Calu3 (cell line): ENCODE measurements around the gene LIPM. TPM values are rescaled to one million over a fixed set of nuclear protein-coding genes. Genes with fewer than 3 reads are reported as not detected.

ENCODE experiments used
- BruUV-seq: library from RNA; stranded (reverse); fragments of 400-500 nt; replicated peaks from 2 replicates; lab custom pipeline; 2021; lab: Mats Ljungman, UMichigan
- CTCF ChIA-PET: fragments of 300-600 bp; sonication (Branson Sonifier 250); formaldehyde crosslinking; loops from one replicate; lab custom pipeline; 2022; ENCODE audit warnings: antibody characterized with exemption; lab: Charles Lee
- DNase-seq: peaks from one replicate; pipeline ENCODE4 v3.0.0; 2022
- H3K27ac Mint-ChIP-seq: one replicate; pipeline ENCODE4 v1.8.0; 2022; ENCODE audit warnings: mixed read lengths; ENCODE audit not compliant: unreplicated experiment
- H3K27me3 Mint-ChIP-seq: one replicate; pipeline ENCODE4 v1.8.0; 2022; ENCODE audit warnings: mixed read lengths; ENCODE audit not compliant: unreplicated experiment
- H3K36me3 Mint-ChIP-seq: one replicate; pipeline ENCODE4 v1.8.0; 2022; ENCODE audit warnings: mild to moderate bottlenecking, moderate library complexity, mixed read lengths; ENCODE audit not compliant: insufficient read depth, unreplicated experiment
- H3K4me1 Mint-ChIP-seq: one replicate; pipeline ENCODE4 v1.8.0; 2022; ENCODE audit warnings: mild to moderate bottlenecking, low read depth, mixed read lengths; ENCODE audit not compliant: unreplicated experiment
- H3K4me3 Mint-ChIP-seq: one replicate; pipeline ENCODE4 v1.8.0; 2022; ENCODE audit warnings: mild to moderate bottlenecking, low read depth, moderate library complexity, mixed read lengths; ENCODE audit not compliant: unreplicated experiment
- H3K9me3 Mint-ChIP-seq: one replicate; pipeline ENCODE4 v1.8.0; 2022; ENCODE audit warnings: low read depth, mixed read lengths; ENCODE audit not compliant: unreplicated experiment
- intact Hi-C: fragments of 100-400 bp; cut with micrococcal nuclease; formaldehyde crosslinking; loops from one replicate; pipeline ENCODE4 v1.10.0; 2022; ENCODE audit not compliant: unreplicated experiment
- total RNA-seq: library from RNA; stranded (reverse); gene quantifications from 2 replicates; pipeline ENCODE4 v1.2.3, GENCODE V29; 2022
- TF ChIP-seq, protein P1 (sequence below): fragments of 200-600 bp; IDR thresholded peaks from one replicate; pipeline ENCODE4 v1.8.0; 2022; ENCODE audit warnings: antibody characterized with exemption; ENCODE audit not compliant: unreplicated experiment

Gene LIPM
- total RNA-seq, 1 experiment from 2014 or later: not detected

- intact Hi-C loops: no loop called here
- Mint-ChIP-seq H3K27ac (no peak overlapping the region), H3K27me3 (no peaks in the 10 kb centered on the region), H3K9me3 (no peaks in the 10 kb centered on the region), H3K4me3 (no peak overlapping the region), H3K4me1 (peaks cover 35% of the 10 kb centered on the region), H3K36me3 (no peaks in the 10 kb centered on the region)
- CTCF ChIA-PET: interaction anchor here (0.6 kb wide), 1 partner anchor 22 kb away, joined by 3 read pairs; no protein-coding TSS in a partner anchor
- DNase-seq: no peak
- no TSS peak for BruUV-seq
- TF ChIP-seq, protein P1, sequence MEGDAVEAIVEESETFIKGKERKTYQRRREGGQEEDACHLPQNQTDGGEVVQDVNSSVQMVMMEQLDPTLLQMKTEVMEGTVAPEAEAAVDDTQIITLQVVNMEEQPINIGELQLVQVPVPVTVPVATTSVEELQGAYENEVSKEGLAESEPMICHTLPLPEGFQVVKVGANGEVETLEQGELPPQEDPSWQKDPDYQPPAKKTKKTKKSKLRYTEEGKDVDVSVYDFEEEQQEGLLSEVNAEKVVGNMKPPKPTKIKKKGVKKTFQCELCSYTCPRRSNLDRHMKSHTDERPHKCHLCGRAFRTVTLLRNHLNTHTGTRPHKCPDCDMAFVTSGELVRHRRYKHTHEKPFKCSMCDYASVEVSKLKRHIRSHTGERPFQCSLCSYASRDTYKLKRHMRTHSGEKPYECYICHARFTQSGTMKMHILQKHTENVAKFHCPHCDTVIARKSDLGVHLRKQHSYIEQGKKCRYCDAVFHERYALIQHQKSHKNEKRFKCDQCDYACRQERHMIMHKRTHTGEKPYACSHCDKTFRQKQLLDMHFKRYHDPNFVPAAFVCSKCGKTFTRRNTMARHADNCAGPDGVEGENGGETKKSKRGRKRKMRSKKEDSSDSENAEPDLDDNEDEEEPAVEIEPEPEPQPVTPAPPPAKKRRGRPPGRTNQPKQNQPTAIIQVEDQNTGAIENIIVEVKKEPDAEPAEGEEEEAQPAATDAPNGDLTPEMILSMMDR: no peak
Measured at GRCh38 chr10:88857831-88858230, 55.3 kb downstream of the LIPM start.

DNA sequence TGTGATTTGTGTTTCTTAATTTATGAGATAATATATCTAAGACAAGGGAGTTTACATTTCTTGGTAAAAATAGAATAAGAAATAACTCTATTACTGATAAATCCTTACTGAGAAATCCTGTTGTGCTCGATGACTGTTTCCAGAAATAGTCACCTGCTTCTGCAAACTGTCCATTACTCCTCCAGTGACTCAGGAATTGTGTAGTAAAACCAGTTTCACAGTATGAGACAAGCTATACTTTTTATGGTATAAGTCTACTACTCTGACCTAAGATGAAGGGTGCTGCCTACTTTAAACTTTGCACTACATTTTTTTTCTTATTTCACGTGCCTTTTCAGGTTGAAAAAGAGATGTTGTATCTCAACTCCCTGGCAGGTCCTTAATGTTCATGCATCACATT is 56.0 kb downstream of the LIPM start:
- peaks cover 28% of the 10 kb centered on the region for H3K4me1 Mint-ChIP-seq
- H3K4me3 Mint-ChIP-seq: no peak overlapping the region
- no peaks in the 10 kb centered on the region for H3K27me3 Mint-ChIP-seq
- no peak for DNase-seq
- no TSS peak for BruUV-seq
- no peaks in the 10 kb centered on the region for H3K9me3 Mint-ChIP-seq
- H3K27ac Mint-ChIP-seq: no peak overlapping the region
- CTCF ChIA-PET: interaction anchor here (0.6 kb wide), 1 partner anchor 22 kb away, joined by 3 read pairs; no protein-coding TSS in a partner anchor
- TF ChIP-seq, protein P1: no peak
- H3K36me3 Mint-ChIP-seq: no peaks in the 10 kb centered on the region
- intact Hi-C loops: no loop called here

DNA sequence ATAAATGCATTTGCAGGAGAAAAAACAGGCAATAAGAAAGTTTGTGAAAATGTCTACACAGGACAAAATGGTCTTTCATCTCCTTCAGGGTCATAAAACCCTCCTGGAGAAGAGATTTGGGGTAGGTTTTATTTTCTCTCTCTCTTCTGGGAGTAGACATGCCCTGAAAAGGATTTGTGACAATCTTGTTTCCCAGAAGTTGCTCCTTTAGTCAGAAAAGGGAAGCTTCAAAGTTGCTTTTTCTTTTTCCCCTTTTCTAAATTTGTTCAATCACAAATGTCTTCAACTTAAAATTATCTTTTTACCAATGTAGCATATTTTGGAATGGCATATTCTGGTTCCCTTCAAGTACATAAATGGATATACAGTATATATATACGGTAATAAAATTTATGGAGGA is 58.5 kb downstream of the LIPM start:
- H3K4me3 Mint-ChIP-seq: no peak overlapping the region
- no peak overlapping the region for H3K27ac Mint-ChIP-seq
- CTCF ChIA-PET: no interaction called here
- H3K36me3 Mint-ChIP-seq: no peaks in the 10 kb centered on the region
- BruUV-seq: no TSS peak
- TF ChIP-seq, protein P1: no peak
- H3K4me1 Mint-ChIP-seq: peaks cover 8% of the 10 kb centered on the region
- no peaks in the 10 kb centered on the region for H3K9me3 Mint-ChIP-seq
- DNase-seq: no peak
- no peaks in the 10 kb centered on the region for H3K27me3 Mint-ChIP-seq
- intact Hi-C loops: no loop called here

GRCh38 chr10:88865281-88865876 is 62.8 kb downstream of the LIPM start:
- no TSS peak for BruUV-seq
- Mint-ChIP-seq H3K4me3 (no peak overlapping the region), H3K4me1 (no peaks in the 10 kb centered on the region), H3K27me3 (no peaks in the 10 kb centered on the region), H3K27ac (no peak overlapping the region), H3K36me3 (no peaks in the 10 kb centered on the region), H3K9me3 (no peaks in the 10 kb centered on the region)
- CTCF ChIA-PET: interaction anchor here (0.6 to 1.2 kb wide), 3 partner anchors 29 to 282 kb away, joined by 3 to 6 read pairs (median 3); partner anchors contain the start of gene RNLS
- DNase-seq: no peak
- TF ChIP-seq, protein P1: no peak
- intact Hi-C loops: loop anchor here (1.0 kb wide), 1 partner anchor 30 kb away; no protein-coding TSS in a partner anchor
